Memory B cell (primary cell): ENCODE results near the gene MAP1LC3B2.

ENCODE experiments used
- ATAC-seq: fragments of 150-1000 bp; cut with Tn5 transposase; 2 replicates; pipeline ENCODE4 v1.10.0; 2021; ENCODE audit warnings: low read depth, mild to moderate bottlenecking, moderate library complexity
- DNase-seq, 2 donors: peaks; one replicate each; pipeline ENCODE4 v3.0.0; 2022; ENCODE audit warnings: low spot score in 2 of 2
- H3K27ac Mint-ChIP-seq: one replicate; pipeline ENCODE4 v1.8.0; 2022; ENCODE audit warnings: mild to moderate bottlenecking, moderate library complexity, mixed read lengths
- H3K27me3 Mint-ChIP-seq: one replicate; pipeline ENCODE4 v1.8.0; 2022; ENCODE audit warnings: mixed read lengths
- H3K36me3 Mint-ChIP-seq: one replicate; pipeline ENCODE4 v1.8.0; 2022; ENCODE audit warnings: mild to moderate bottlenecking, mixed read lengths
- H3K4me1 Mint-ChIP-seq: one replicate; pipeline ENCODE4 v1.8.0; 2022; ENCODE audit warnings: mixed read lengths
- H3K4me3 Mint-ChIP-seq: one replicate; pipeline ENCODE4 v1.8.0; 2022; ENCODE audit warnings: mild to moderate bottlenecking, moderate library complexity, mixed read lengths
- H3K9me3 Mint-ChIP-seq: one replicate; pipeline ENCODE4 v1.8.0; 2022; ENCODE audit warnings: mixed read lengths

Gene MAP1LC3B2

GRCh38 chr12:116588390-116589028 lies 29.3 kb downstream of the MAP1LC3B2 start:
- ATAC-seq: no peak
- no peaks in the 10 kb centered on the region for H3K36me3 Mint-ChIP-seq
- H3K27me3 Mint-ChIP-seq: no peaks in the 10 kb centered on the region
- peaks cover 3% of the 10 kb centered on the region for H3K9me3 Mint-ChIP-seq
- H3K4me1 Mint-ChIP-seq: peaks cover 14% of the 10 kb centered on the region
- no peak overlapping the region for H3K4me3 Mint-ChIP-seq
- DNase-seq: no peak
- no peak overlapping the region for H3K27ac Mint-ChIP-seq

GRCh38 chr12:116589581-116589980 lies 30.4 kb downstream of the MAP1LC3B2 start:
- no peak for DNase-seq
- no peaks in the 10 kb centered on the region for H3K27me3 Mint-ChIP-seq
- H3K4me3 Mint-ChIP-seq: no peak overlapping the region
- peaks cover 3% of the 10 kb centered on the region for H3K9me3 Mint-ChIP-seq
- no peak overlapping the region for H3K27ac Mint-ChIP-seq
- no peak for ATAC-seq
- peaks cover 20% of the 10 kb centered on the region for H3K4me1 Mint-ChIP-seq
- no peaks in the 10 kb centered on the region for H3K36me3 Mint-ChIP-seq

- no peak for DNase-seq
- Mint-ChIP-seq H3K4me1 (peaks cover 28% of the 10 kb centered on the region), H3K36me3 (no peaks in the 10 kb centered on the region), H3K27ac (no peak overlapping the region), H3K9me3 (peaks cover 5% of the 10 kb centered on the region), H3K4me3 (no peak overlapping the region), H3K27me3 (no peaks in the 10 kb centered on the region)
- peak; percentile 9 for ATAC-seq
Observed at GRCh38 chr12:116590561-116590960, 31.4 kb downstream of the MAP1LC3B2 start.

- DNase-seq (no peak), ATAC-seq (no peak)
- no peaks in the 10 kb centered on the region for H3K36me3 Mint-ChIP-seq
- H3K27me3 Mint-ChIP-seq: no peaks in the 10 kb centered on the region
- H3K9me3 Mint-ChIP-seq: peaks cover 8% of the 10 kb centered on the region
- H3K4me1 Mint-ChIP-seq: peaks cover 32% of the 10 kb centered on the region
- H3K27ac Mint-ChIP-seq: peak overlapping the region; percentile 75
- H3K4me3 Mint-ChIP-seq: no peak overlapping the region
Observed at GRCh38 chr12:116591855-116592637, 32.9 kb downstream of the MAP1LC3B2 start.

GRCh38 chr12:116592731-116593130 lies 33.5 kb downstream of the MAP1LC3B2 start:
- Mint-ChIP-seq H3K4me3 (peak overlapping the region; percentile 12), H3K9me3 (peaks cover 4% of the 10 kb centered on the region)

GRCh38 chr12:116594325-116595038 lies 35.3 kb downstream of the MAP1LC3B2 start:
- Mint-ChIP-seq H3K27me3 (no peaks in the 10 kb centered on the region), H3K4me1 (peaks cover 30% of the 10 kb centered on the region), H3K4me3 (peak overlapping the region; percentile 46), H3K9me3 (peaks cover 4% of the 10 kb centered on the region), H3K36me3 (no peaks in the 10 kb centered on the region), H3K27ac (peak overlapping the region; percentile 16)
- ATAC-seq (peak; percentile 93), DNase-seq (peak; percentile 21 to 51)

More at GRCh38 chr12:116592731-116593130, 33.5 kb downstream of the MAP1LC3B2 start:
- Mint-ChIP-seq H3K27ac (peak overlapping the region; percentile 75), H3K27me3 (no peaks in the 10 kb centered on the region), H3K4me1 (peaks cover 28% of the 10 kb centered on the region), H3K36me3 (no peaks in the 10 kb centered on the region)
- DNase-seq: no peak
- ATAC-seq: no peak

- DNase-seq: no peak
- Mint-ChIP-seq H3K36me3 (no peaks in the 10 kb centered on the region), H3K4me1 (peaks cover 34% of the 10 kb centered on the region), H3K27ac (peak overlapping the region; percentile 16), H3K27me3 (no peaks in the 10 kb centered on the region), H3K9me3 (peaks cover 4% of the 10 kb centered on the region), H3K4me3 (no peak overlapping the region)
- ATAC-seq: no peak
Observed at GRCh38 chr12:116595186-116595585, 36.0 kb downstream of the MAP1LC3B2 start.

- Mint-ChIP-seq H3K27me3 (no peaks in the 10 kb centered on the region), H3K4me1 (peaks cover 34% of the 10 kb centered on the region), H3K4me3 (peak overlapping the region; percentile 11), H3K36me3 (no peaks in the 10 kb centered on the region), H3K9me3 (peaks cover 4% of the 10 kb centered on the region), H3K27ac (no peak overlapping the region)
- ATAC-seq: no peak
- DNase-seq: no peak
Observed at GRCh38 chr12:116595672-116596071, 36.5 kb downstream of the MAP1LC3B2 start.

- Mint-ChIP-seq H3K27ac (peak overlapping the region; percentile 33), H3K9me3 (peaks cover 4% of the 10 kb centered on the region), H3K4me1 (peaks cover 23% of the 10 kb centered on the region)
Observed at GRCh38 chr12:116597886-116598285, 38.7 kb downstream of the MAP1LC3B2 start.

GRCh38 chr12:116598311-116599284 lies 39.4 kb downstream of the MAP1LC3B2 start:
- Mint-ChIP-seq H3K9me3 (peaks cover 4% of the 10 kb centered on the region), H3K36me3 (no peaks in the 10 kb centered on the region), H3K4me3 (no peak overlapping the region), H3K4me1 (peaks cover 23% of the 10 kb centered on the region), H3K27me3 (no peaks in the 10 kb centered on the region), H3K27ac (peak overlapping the region; percentile 85)
- no peak for DNase-seq
- no peak for ATAC-seq

More at GRCh38 chr12:116597886-116598285, 38.7 kb downstream of the MAP1LC3B2 start:
- no peaks in the 10 kb centered on the region for H3K27me3 Mint-ChIP-seq
- no peaks in the 10 kb centered on the region for H3K36me3 Mint-ChIP-seq
- DNase-seq (no peak), ATAC-seq (no peak)
- H3K4me3 Mint-ChIP-seq: no peak overlapping the region

- DNase-seq (peak; percentile 66 to 70), ATAC-seq (peak; percentile 81)
- peaks cover 4% of the 10 kb centered on the region for H3K9me3 Mint-ChIP-seq
- no peaks in the 10 kb centered on the region for H3K27me3 Mint-ChIP-seq
- H3K27ac Mint-ChIP-seq: peak overlapping the region; percentile 85
- H3K4me1 Mint-ChIP-seq: peaks cover 18% of the 10 kb centered on the region
- no peaks in the 10 kb centered on the region for H3K36me3 Mint-ChIP-seq
- peak overlapping the region; percentile 29 for H3K4me3 Mint-ChIP-seq
Observed at GRCh38 chr12:116599285-116600136, 40.3 kb downstream of the MAP1LC3B2 start.

- Mint-ChIP-seq H3K27ac (no peak overlapping the region), H3K4me1 (peaks cover 6% of the 10 kb centered on the region), H3K4me3 (no peak overlapping the region), H3K27me3 (peaks cover 4% of the 10 kb centered on the region), H3K36me3 (no peaks in the 10 kb centered on the region), H3K9me3 (no peaks in the 10 kb centered on the region)
- ATAC-seq (no peak), DNase-seq (no peak)
Observed at GRCh38 chr12:116600959-116601918, 42.1 kb downstream of the MAP1LC3B2 start.
